MM.1S (cell line): Measurements from ENCODE around the gene PCMT1.

Experiments used
- DNase-seq: peaks from one replicate; pipeline ENCODE4 v3.0.0-alpha.2; 2015
- H2AFZ ChIP-seq: fragments of 300-600 bp; sonication (generic); 2 replicates; pipeline ENCODE4 v1.6.0; 2016; ENCODE audit warnings: antibody characterized with exemption, low read length
- H3F3A ChIP-seq: fragments of 300-600 bp; sonication (generic); 2 replicates; pipeline ENCODE4 v1.6.1; 2016; ENCODE audit warnings: mild to moderate bottlenecking, antibody characterized with exemption, low read length, moderate library complexity, mixed read lengths; ENCODE audit not compliant: insufficient read depth
- H3K27ac ChIP-seq: fragments of 300-600 bp; sonication (generic); 2 replicates; pipeline ENCODE4 v1.5.1; 2016; ENCODE audit warnings: mild to moderate bottlenecking, low read length
- H3K27me3 ChIP-seq: fragments of 300-600 bp; sonication (generic); replicated peaks from 2 replicates; pipeline ENCODE4 v1.6.0; 2016; ENCODE audit warnings: low read length; ENCODE audit not compliant: insufficient read depth
- H3K36me3 ChIP-seq: fragments of 300-600 bp; sonication (generic); replicated peaks from 2 replicates; pipeline ENCODE4 v1.6.1; 2016; ENCODE audit warnings: mild to moderate bottlenecking, low read length, mixed read lengths; ENCODE audit not compliant: insufficient read depth
- H3K4me1 ChIP-seq: fragments of 300-600 bp; sonication (generic); 2 replicates; pipeline ENCODE4 v1.6.1; 2016; ENCODE audit warnings: low read length, mixed read lengths
- H3K4me2 ChIP-seq: fragments of 300-600 bp; sonication (generic); 2 replicates; pipeline ENCODE4 v1.6.0; 2016; ENCODE audit warnings: low read depth, low read length
- H3K4me3 ChIP-seq: fragments of 300-600 bp; sonication (generic); 2 replicates; pipeline ENCODE4 v1.5.1; 2016; ENCODE audit warnings: low read length, mixed read lengths
- H3K79me2 ChIP-seq: fragments of 300-600 bp; sonication (generic); 2 replicates; pipeline ENCODE4 v1.6.1; 2016; ENCODE audit warnings: mixed run types, low read length, mixed read lengths
- H3K9ac ChIP-seq: fragments of 300-600 bp; sonication (generic); 2 replicates; pipeline ENCODE4 v1.6.1; 2016; ENCODE audit warnings: low read length, mixed read lengths
- H3K9me2 ChIP-seq: fragments of 300-600 bp; sonication (generic); replicated peaks from 2 replicates; pipeline ENCODE4 v1.6.1; 2016; ENCODE audit warnings: mild to moderate bottlenecking, low read length, mixed read lengths; ENCODE audit not compliant: insufficient read depth
- H3K9me3 ChIP-seq: fragments of 300-600 bp; sonication (generic); replicated peaks from 2 replicates; pipeline ENCODE4 v1.6.1; 2016; ENCODE audit warnings: mild to moderate bottlenecking, low read length, mixed read lengths; ENCODE audit not compliant: insufficient read depth
- H4K20me1 ChIP-seq: fragments of 300-600 bp; sonication (generic); 2 replicates; pipeline ENCODE4 v1.6.1; 2016; ENCODE audit warnings: mild to moderate bottlenecking, low read length, moderate library complexity, mixed read lengths; ENCODE audit not compliant: insufficient read depth
- EZH2 ChIP-seq: fragments of 300-600 bp; sonication (generic); optimal IDR thresholded peaks from 2 replicates; pipeline ENCODE3; 2017; ENCODE audit warnings: low read depth, mild to moderate bottlenecking, antibody characterized with exemption, low read length, mixed read lengths
- EZH2phosphoT487 ChIP-seq: fragments of 300-600 bp; sonication (generic); IDR thresholded peaks from 2 replicates; pipeline ENCODE4 v1.6.1; 2018; ENCODE audit warnings: antibody characterized with exemption, low read length
- TF ChIP-seq, protein P1 (sequence below): fragments of 300-600 bp; sonication (generic); IDR thresholded peaks from 2 replicates; pipeline ENCODE4 v1.5.1; 2016; ENCODE audit warnings: antibody characterized with exemption, low read length, mixed read lengths

The PCMT1 gene

DNA sequence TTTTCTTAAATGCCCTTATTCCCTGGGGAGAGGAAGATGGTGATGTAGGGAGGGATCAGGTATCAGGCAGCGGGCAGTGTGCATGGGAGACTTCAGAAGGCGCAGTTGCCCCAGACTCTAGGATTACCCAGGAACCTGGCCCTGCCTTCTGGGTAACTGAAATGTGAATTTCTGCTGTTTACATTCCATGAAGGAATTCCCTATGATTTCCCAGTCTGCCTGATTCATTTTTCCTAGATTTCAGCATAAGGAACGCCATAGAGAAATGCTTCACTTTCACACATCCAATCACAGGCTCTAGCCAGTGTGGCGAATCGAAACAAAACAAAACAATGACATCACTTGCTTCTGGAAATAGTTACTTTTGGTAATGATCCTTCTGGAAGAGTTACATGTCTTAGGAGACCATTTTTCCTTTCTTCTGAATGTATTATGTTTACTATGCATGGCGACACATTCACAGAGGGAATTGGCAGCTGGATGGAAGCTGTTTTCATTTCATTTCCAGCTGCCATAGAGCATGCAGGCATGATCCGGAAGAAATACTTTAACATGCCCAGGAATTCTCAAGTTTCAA lies 81.3 kb downstream of the PCMT1 start:
- TF ChIP-seq, protein P1, sequence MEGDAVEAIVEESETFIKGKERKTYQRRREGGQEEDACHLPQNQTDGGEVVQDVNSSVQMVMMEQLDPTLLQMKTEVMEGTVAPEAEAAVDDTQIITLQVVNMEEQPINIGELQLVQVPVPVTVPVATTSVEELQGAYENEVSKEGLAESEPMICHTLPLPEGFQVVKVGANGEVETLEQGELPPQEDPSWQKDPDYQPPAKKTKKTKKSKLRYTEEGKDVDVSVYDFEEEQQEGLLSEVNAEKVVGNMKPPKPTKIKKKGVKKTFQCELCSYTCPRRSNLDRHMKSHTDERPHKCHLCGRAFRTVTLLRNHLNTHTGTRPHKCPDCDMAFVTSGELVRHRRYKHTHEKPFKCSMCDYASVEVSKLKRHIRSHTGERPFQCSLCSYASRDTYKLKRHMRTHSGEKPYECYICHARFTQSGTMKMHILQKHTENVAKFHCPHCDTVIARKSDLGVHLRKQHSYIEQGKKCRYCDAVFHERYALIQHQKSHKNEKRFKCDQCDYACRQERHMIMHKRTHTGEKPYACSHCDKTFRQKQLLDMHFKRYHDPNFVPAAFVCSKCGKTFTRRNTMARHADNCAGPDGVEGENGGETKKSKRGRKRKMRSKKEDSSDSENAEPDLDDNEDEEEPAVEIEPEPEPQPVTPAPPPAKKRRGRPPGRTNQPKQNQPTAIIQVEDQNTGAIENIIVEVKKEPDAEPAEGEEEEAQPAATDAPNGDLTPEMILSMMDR: no peak
- DNase-seq: no peak
- Histone ChIP-seq H4K20me1 (no peaks in the 10 kb centered on the region), H3K79me2 (no peaks in the 10 kb centered on the region), H3K27ac (no peak overlapping the region), H2AFZ (no peak overlapping the region), H3F3A (no peaks in the 10 kb centered on the region), H3K9me3 (no peaks in the 10 kb centered on the region), H3K9ac (no peak overlapping the region), H3K36me3 (no peaks in the 10 kb centered on the region), H3K4me3 (no peak overlapping the region), H3K9me2 (no peaks in the 10 kb centered on the region), H3K27me3 (no peaks in the 10 kb centered on the region), H3K4me1 (no peaks in the 10 kb centered on the region), H3K4me2 (no peak overlapping the region)

DNA sequence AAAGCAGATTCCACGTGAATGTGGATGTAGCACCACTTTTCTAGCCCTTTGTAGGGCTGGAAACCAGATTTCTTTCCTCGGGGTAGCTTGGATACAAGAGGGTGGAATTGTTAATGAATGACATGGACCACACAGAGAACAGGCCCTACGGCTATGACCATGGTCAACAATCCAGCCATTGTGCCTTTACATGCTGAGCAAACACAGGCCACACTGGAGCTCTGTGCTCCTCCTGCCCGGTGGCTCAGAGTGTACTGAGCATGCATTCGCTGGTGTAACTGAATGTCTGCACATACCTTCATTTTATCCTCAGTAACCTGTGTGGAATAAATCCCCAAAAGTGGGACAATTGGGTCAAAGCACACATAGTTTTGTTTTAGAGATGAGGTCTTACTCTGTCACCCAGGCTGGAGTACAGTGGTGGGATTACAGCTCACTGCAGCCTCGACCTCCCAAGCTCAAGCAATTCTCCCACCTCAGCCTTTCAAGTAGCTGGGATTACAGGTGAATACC lies 81.8 kb downstream of the PCMT1 start:
- Histone ChIP-seq H3K9me2 (no peaks in the 10 kb centered on the region), H3K27ac (no peak overlapping the region), H3K79me2 (no peaks in the 10 kb centered on the region), H4K20me1 (no peaks in the 10 kb centered on the region), H3F3A (no peaks in the 10 kb centered on the region), H3K36me3 (no peaks in the 10 kb centered on the region), H3K9ac (no peak overlapping the region), H2AFZ (no peak overlapping the region), H3K4me1 (no peaks in the 10 kb centered on the region), H3K4me2 (no peak overlapping the region), H3K4me3 (no peak overlapping the region), H3K9me3 (no peaks in the 10 kb centered on the region), H3K27me3 (no peaks in the 10 kb centered on the region)
- DNase-seq: no peak
- no peak for TF ChIP-seq EZH2phosphoT487
- no peak for TF ChIP-seq EZH2
- TF ChIP-seq, protein P1: no peak

DNA sequence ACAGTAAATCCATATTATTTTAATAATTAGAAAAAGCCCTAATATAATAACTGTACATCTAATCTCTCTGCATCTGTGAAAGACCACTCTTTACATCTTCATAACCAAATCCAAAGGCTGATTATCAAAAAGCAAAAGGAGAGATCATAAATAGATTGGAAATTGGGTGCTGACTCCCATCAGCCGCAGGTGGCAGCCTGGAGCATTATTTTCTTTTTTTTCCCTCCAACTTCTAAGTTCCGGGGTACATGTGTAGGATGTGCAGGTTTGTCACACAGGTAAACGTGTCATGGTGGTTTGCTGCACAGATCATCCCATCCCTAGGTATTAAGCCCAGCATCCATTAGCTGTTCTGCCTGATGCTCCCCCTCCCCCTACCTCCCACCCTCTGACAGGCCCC lies 84.1 kb downstream of the PCMT1 start:
- no peaks in the 10 kb centered on the region for H3K9me2 ChIP-seq
- H3K4me3 ChIP-seq: no peak overlapping the region
- H3F3A ChIP-seq: no peaks in the 10 kb centered on the region
- H3K9ac ChIP-seq: no peak overlapping the region
- no peaks in the 10 kb centered on the region for H3K79me2 ChIP-seq
- no peak overlapping the region for H3K27ac ChIP-seq
- H2AFZ ChIP-seq: no peak overlapping the region
- H3K9me3 ChIP-seq: no peaks in the 10 kb centered on the region
- no peaks in the 10 kb centered on the region for H3K27me3 ChIP-seq
- H3K36me3 ChIP-seq: no peaks in the 10 kb centered on the region
- TF ChIP-seq EZH2phosphoT487 (no peak), EZH2 (no peak)
- TF ChIP-seq, protein P1: no peak
- no peak for DNase-seq
- no peak overlapping the region for H3K4me2 ChIP-seq
- no peaks in the 10 kb centered on the region for H4K20me1 ChIP-seq
- no peaks in the 10 kb centered on the region for H3K4me1 ChIP-seq
